ACHN (cell line): Measurements from ENCODE around the gene BMI1.
"Not testable (repeated sequence)": the region's sequence is repeated elsewhere in the genome, so short reads cannot be mapped to it uniquely, and the experiment has no call there.

Experiments used
- DNase-seq: peaks from one replicate; pipeline ENCODE4 v3.0.0-alpha.2; 2015
- in situ Hi-C: cut with HindIII; loops from 2 replicates; pipeline ENCODE4 v1.10.0; 2017; ENCODE audit warnings: low sequenced_read_pairs, low pct_ligation_motif_present, low pct_unique_long_range_greater_than_20kb

The BMI1 gene

DNA sequence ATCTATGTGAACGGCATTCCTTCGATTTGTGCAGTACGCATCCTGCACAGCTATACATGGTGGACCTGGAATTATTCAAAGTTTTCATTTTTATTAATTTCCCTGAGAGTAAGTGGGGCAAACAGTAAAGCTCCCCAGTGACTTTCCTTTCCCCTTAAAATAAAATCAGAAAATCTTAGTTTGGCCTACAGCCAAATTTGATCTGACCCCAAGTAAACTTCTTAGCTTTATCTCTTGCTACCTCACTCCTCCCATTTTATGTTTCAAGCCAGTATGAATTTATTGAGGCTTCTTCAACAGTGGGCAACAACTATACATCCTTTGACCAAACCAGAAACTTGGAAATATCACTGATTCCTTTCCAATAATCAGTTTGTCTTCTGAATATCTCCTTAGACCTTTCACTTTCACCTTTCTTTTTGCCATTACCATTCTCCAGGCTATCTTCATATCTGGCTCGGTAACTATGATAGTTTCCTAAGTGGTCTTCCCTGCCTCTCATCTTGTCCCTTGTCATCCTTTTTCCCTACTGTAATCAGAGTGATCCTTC is 35.5 kb downstream of the BMI1 start:
- DNase-seq: no peak
- in situ Hi-C loops: no loop called here

DNA sequence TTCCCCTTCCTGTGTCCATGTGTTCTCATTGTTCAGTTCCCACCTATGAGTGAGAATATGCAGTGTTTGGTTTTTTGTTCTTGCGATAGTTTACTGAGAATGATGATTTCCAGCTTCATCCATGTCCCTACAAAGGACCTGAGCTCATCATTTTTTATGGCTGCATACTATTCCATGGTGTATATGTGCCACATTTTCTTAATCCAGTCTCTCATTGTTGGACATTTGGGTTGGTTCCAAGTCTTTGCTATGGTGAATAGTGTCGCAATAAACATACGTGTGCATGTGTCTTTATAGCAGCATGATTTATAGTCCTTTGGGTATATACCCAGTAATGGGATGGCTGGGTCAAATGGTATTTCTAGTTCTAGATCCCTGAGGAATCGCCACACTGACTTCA is 36.9 kb downstream of the BMI1 start:
- DNase-seq, in situ Hi-C loops: not testable (repeated sequence)

DNA sequence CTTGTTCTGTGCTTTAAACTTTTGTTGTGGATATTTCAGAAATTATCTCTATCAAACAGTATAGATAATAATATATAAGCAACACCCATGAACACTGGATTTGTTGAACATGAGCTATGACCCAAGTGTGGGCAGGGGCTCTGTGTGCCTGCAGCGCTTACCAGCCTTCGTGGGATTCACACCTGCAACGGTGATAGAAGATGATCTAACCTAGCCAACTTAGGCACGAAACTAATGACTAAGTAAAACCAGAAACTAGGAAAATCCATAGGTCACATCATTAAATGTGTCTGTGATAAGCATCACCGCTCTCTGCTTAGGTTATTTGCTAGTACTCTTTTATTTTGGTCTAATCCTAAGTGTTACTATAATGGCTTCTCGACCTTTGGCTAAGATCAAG is 42.4 kb downstream of the BMI1 start:
- in situ Hi-C loops: no loop called here
- DNase-seq: no peak

DNA sequence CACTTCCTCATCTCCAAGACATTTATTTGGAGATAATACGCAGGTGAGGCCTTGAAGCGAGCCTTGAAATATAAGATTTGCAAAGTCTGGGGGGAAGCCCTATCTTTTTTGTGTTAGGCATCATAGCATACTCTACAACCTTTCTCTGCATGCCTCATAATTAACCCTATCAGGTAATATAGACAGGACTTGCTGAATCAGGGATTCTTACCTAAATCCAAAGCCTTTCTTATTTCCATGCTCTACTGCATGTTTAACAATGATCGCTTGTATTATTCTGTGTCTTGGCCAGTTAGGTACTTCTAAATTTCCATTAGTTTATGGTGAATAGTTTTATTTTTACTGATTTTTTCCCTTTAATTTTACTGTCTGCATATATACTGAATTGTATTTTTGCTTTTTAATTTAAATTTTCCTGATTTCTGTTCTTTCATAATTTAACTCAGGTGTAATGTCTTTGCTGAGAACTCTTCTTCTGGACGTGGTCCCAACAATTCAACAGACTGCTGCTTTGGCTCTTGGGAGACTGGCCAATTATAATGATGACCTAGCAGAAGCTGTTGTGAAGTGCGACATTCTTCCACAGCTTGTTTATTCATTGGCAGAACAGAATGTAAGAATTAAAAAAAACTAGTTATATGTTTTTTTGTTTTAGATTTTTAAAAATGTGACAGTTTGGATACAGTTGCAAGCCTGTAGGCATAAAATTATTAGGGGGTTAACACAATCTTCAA is 43.7 kb downstream of the BMI1 start:
- in situ Hi-C loops: no loop called here
- DNase-seq: no peak

DNA sequence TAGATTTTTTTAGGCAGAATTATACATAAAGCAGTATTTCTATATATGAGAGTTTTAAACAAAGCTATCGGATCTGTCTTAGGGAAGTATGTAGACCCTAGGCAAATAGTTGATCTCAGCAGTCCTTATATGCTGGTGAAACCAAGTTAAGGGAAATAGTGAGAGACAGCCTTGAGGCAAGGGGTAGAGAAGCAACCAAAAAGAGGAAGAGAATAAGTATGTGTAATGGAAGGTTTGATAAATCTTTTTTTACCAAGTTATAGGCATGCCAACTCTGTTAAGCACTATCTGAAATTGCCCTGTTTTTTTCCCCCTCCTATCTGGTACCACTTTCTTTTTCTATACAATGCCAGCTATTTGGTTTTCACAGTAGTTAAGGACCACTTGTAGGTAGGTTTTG is 44.3 kb downstream of the BMI1 start:
- no peak for DNase-seq
- in situ Hi-C loops: no loop called here

DNA sequence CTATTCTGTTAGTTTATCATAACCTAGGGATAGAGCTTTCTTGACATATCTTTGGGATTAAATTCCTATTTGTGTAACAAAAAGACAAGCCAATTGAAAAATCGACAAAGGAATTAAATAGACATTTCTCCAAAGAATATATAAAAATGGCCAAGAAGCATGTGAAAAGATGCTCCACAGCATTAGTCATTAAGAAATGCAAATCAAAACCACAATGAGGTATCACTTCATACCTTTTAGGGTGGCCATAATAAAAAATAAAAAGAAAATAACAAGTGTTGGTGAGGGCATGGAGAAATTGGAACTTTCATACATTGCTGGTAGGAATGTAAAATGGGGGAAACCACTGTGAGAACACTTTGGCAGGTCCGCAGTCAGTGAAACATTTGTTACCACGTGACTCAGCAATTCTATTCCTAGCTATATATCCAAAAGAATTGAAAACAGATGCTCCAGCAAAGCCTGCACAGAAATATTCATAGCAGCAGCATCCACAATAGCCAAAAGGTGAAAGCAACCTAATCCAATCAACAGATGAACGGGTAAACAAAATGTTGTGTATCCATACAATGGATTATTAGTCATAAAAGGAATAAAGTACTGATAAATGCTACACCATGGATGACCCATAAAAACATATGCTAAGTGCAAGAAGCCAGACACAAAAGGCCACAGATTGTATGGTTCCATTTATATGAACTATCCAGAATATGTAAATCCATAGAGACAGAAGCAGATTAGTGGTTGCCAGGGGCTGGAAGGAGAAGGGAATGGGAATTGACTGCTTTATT is 44.9 kb downstream of the BMI1 start:
- in situ Hi-C loops: no loop called here
- DNase-seq: no peak

DNA sequence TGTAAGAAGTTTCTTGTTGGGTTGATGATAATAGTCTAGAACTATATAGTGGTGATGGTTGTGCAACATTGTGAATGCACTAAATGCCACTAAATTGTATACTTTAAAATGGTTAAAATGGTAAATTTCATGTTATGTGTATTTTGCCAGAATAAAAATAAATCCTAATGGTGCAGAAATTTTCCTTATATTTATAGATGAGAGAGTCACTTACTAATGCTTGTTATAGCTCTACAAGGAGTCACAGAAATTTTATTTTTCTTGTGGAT is 45.5 kb downstream of the BMI1 start:
- in situ Hi-C loops: no loop called here
- DNase-seq: no peak

DNA sequence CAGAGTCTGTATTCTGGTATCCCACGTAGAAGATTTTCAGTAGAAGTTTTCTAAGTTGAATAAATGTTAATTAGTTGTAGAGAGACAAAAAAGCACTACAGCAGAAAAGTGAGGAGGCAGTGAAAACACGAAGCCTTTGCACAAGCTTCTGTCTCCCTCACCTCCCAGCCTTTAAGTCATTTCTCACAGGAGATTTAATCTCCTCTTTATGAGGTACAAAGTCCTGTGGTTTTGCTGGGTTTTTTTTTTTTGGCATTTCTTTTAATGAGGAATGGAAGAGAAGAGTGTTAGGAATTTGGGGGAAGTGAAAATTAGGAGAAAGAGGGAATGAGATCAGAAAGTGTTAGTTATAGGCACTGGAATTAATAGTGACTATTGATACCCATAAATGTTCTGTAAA is 45.9 kb downstream of the BMI1 start:
- in situ Hi-C loops: no loop called here
- no peak for DNase-seq

DNA sequence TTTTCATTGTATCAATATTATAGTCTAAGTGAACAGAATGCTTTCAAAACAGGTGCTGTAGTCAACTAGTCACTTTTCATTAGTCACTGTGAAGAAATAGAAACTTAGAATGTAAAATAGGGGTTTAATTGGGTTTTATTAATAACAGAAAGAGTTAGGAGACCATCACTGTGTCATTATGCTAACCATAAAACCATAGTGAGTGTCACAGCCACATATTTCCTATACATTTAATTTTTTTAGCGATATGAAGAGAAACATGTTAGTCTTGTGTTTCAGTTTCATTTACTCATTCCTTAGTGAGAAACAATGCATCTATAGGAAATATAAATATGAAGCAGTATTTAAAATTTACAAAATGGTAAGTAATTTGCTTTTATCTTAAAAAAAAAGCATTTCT is 46.6 kb downstream of the BMI1 start:
- no peak for DNase-seq
- in situ Hi-C loops: no loop called here

DNA sequence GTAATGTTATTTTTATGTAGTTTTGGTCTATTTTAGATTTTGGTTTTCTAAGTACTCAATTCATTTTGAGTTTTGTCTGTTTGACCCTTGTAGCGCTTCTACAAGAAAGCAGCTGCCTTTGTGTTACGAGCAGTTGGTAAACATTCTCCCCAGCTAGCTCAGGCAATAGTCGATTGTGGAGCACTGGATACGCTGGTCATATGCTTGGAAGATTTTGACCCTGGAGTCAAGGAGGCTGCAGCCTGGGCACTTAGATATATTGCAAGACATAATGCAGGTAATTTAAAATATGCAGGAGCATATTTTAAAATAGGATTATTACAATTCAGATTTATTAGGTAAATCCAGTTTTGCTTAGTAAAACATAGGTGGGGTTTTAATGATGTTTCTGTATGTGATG is 47.5 kb downstream of the BMI1 start:
- in situ Hi-C loops: no loop called here
- no peak for DNase-seq

DNA sequence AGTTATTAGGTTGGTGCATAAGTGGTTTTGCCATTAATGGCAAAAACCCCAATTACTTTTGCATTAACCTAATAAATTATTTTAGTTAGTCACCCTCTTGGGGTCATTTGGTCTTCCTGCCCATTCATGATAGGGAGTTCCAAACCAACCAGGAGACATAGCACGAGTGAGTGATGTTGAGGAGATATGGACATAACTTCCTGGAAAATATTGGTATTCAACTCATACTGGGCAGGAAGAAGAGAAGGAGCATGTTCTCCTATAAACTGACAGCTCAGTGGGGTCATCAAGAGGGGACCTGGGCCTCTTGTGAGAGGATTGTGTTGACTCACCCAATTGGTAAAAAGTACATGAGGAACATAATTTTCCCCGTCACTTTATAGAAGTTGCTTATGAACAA is 48.1 kb downstream of the BMI1 start:
- in situ Hi-C loops: no loop called here
- no peak for DNase-seq

DNA sequence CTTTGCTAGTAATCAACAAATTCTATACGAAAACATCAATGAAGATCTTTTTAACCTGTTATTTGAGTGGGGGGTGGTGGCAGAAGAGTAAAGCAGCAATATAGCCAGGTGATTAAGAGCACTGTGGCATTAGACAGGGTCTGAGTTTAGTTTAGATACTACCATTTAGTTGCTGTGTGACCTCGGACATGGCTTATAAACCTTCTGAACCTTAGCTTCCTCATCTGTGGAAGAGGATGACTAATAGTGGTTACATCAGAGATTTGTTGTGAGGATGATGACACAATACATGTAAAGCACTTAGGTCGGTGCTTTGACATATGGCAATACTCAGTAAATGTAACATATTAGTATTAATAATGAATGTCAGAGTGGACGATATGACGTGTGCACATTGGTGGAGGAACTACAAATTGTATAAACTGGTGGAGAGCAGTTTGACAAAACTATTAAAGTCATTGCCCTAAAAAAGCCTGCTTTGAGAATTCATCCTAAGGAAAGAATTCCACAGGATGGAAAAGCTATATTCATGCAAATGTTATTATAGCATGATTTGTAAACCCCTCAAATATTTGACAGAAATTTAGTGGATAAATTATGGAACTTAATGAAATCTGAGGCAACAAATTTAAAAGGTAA is 48.7 kb downstream of the BMI1 start:
- in situ Hi-C loops: no loop called here

DNA sequence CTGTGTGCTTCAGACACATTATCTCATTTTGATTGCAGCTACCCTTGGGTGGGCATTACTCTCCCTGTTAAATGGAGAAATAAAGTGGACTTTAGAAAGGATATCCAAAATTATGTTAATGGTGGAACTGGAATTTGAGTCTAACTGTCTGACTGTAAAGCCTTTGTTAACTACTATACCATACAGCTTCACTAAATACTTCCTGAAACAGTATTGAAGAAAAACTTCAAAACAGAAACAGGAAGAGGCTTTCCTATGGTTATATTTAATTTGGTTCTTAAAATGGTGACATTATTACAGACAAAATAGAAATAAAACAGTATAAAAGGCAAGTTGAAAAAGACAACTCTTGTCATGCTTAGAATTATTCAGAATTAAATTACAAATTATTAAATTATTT is 49.4 kb downstream of the BMI1 start:
- no peak for DNase-seq
- in situ Hi-C loops: no loop called here

More for the DNA sequence above, 48.7 kb downstream of the BMI1 start:
- DNase-seq: no peak

DNA sequence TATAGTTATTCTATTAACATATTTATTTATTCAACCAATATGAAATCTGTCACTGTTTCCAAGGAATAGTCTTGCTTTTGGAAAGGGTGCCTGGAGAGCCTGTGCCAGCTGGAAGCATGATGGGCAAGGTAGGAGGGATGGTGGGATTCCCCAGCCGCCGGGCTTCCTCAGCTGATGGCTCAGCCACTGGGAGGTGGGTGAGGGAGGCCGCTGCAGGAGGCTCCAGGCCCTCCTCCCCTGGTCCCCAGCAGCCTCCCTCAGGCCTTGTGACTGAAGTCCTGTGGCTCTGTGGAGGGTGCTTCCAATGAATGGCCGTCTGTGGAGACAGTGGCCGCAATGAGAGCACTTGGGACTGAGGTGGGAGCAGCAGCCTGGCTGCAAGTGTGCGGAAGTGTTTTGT is 51.4 kb downstream of the BMI1 start:
- in situ Hi-C loops: no loop called here
- no peak for DNase-seq

DNA sequence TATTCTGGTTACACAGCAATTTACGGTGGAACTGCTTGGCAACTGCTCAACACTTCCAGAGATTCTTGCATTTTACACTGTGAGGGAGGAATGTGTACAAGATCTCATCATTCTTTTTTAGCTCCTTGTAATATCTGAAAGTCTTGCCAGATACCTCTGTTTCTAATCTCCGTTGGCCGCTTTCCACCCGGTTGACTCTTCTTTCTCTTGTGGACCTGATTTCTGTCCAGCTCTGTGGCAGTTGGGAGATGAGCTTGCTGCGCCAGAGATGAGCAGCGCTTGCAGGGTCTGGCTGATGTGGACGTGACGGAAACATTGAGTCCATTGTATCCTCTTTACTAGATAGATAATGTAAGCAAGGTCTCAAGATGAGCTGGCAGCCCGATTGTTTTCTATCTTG is 52.0 kb downstream of the BMI1 start:
- in situ Hi-C loops: no loop called here
- DNase-seq: no peak

DNA sequence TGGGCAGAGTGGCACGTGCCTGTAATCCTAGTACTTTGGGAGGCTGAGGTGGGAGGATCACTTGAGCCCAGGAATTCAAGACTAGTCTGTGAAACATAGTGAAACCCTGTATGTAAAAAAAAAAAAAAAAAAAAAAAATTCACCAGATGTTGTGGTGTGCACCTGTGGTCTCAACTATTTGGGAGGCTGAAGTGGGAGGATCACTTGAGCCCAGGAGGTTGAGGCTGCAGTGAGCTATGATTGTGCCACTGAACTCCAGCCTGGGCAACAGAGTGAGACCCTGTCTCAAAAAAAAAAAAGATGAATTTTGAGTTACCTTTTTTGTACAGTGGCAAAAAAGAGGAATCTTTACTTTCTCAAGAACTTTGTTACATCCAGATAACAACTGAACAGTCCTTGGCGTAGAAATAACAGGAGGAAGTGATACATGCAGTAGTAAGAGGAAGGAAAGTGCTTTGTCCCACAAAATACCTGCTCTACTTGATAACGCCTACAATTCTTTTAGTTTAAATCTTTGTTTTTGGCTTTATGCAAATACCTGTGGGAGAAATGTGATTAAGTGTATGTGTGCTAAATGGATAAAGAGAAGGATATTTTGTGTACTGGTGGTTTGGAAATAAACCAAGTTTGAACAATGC is 53.7 kb downstream of the BMI1 start:
- no peak for DNase-seq
- in situ Hi-C loops: no loop called here

DNA sequence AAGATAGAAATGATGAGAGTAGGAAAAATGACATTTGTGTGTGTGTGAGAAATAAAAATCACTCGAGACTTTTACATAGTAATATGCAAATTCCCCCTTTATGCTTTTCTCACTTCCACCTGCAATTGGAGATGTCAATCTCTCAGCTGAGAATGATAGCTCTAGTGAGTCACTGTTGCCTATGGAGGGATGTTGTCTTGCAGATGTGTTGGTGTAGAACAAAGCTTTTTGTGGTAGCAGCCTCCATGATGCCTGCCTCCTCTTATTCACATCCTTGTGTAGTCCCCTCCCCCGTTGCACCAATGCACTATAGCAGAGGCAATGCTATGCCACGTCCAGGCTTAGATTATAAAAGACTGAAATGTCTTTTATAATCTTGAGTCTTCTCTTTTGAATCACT is 58.2 kb downstream of the BMI1 start:
- in situ Hi-C loops: no loop called here
- DNase-seq: no peak
